ENCODE measurements around the gene AGPAT4.

- TF ChIP-seq GATA3 (IDR thresholded peaks at IDR 0.05; ENCODE audit: low read depth, low read length) (no peak), GATA2 (IDR thresholded peaks at IDR 0.05; ENCODE audit: low read depth, low read length) (no peak)
Measured at GRCh38 chr6:161117308-161117707, 156.6 kb downstream of the AGPAT4 start.
